CD4-positive, alpha-beta T cell treated with Interleukin-21 for 1 hour (primary cell): ENCODE measurements around the gene NPC1.
"Not testable (repeated sequence)": the region's sequence is repeated elsewhere in the genome, so short reads cannot be mapped to it uniquely, and the experiment has no call there.

Source experiments
- DNase-seq: peaks from one replicate; pipeline ENCODE4 v3.0.0-alpha.2; 2020

The NPC1 gene

DNA sequence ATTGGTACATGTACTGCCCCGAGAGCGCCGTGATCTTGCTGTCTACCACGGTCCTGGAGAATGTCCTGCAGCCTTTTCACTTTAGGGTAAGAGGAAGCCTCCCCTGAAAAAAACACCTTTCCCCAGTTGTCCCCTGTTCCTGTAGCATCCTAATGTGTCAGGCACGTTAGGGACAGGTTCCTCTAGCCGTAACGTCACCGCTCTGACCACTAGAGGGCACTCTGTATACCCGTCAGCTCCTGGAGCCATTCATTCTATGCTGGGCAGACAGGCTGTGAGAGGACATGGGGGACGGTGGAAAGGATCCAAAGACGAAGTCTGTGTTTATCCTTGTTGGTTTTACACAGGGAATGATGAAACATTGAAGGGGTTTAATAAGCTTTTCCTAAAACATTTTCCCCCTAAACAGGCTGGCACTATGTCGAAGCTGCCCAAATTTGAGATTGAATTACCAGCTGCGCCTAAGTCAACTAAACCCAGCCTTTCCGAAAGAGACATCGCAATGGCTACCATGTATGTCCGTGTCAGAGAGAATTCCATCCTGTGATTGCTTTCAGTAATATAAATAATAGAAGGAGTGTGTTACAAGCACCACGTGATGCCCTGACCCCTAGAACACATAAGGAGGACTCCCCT is 70.3 kb downstream of the NPC1 start:
- DNase-seq = peak; percentile 83

GRCh38 chr18:23512641-23513040 is 73.7 kb downstream of the NPC1 start:
- DNase-seq = no peak

GRCh38 chr18:23512216-23512615 is 74.1 kb downstream of the NPC1 start:
- DNase-seq = not testable (repeated sequence)

DNA sequence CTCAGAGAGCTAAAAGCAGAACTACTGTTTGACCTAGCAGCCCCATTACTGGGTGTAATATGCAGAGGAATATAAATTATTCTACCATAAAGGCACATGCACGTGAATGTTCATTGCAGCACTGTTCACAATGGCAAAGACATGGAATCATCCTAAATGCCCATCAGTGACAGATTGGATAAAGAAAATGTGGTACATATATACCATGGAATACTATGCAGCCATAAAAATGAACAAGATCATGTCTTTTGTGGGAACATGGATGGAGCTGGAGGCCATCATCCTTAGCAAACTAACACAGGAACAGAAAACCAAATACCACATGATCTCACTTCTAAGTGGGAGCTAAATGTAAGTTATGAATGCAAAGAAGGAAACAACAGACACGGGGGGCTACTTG is 75.4 kb downstream of the NPC1 start:
- DNase-seq = not testable (repeated sequence)

DNA sequence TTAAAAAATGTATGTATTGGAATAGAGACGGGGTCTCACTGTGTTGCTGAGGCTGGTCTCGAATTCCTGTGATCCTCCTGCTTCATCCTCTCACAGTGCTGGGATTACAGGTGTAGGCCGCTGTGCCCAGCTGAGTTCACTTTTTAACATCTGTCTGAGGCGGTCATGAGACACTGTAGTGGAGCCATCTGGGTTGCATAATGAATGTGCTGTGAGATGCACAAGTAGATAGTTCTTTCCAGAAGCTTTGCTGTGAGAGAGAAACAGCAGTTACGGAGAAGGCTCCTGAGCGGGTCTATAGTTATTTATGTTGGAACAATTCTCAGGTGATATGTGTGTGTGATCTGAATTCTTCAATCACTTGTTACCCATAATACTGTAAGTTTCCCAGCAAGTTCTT is 79.9 kb downstream of the NPC1 start:
- no peak for DNase-seq

DNA sequence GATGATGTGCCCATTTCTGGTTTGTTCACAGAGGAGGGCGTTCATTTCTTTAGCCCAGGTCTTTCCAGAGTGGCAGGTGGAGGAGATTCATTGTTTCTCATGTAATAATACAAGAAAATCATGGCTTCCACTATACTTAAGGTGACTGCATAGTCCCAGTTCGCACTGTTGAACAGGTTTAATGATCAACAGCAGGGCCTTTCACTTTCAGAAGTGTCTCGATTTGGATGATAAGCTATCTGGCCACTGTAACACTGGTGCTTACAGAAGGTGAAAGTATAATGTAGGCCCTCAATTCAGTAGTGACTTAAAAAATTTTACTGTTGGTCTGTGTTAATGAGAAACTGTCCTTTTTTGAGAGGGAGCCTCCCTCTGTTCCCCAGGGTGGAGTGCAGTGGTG is 81.6 kb downstream of the NPC1 start:
- DNase-seq = peak; percentile 54

GRCh38 chr18:23503963-23504344 is 82.4 kb downstream of the NPC1 start:
- peak; percentile 14 for DNase-seq

- DNase-seq = peak; percentile 96
Observed at GRCh38 chr18:23503038-23503962, 83.0 kb downstream of the NPC1 start, which contains the start of gene RMC1. TSS of gene RMC1 (plus strand) at chr18:23503511. CDS start at chr18:23503619, 108 bp downstream.

DNA sequence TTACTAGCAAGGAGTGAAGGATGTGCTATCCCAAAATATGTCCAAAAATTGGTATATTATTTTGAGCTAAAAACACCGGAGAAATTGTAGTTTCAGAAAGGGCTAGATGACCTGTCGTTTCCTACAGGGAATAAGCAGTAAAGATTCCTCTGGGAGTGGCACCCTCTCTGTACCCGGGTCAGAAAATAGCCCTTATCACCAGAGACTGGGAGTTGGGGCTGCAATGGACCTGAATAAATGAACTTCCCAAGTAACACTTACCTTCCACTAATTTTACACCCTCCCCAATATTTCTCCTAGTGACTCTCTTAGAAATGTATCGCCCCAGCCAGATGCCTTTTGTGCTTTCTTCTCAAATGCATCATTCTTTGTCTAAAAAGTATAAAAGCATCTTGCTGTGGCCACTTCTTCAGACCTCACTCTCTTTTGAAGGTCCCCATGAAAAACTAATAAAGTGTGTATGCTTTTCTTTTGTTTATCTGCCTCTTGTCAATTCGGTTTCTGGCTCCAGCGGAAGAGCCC is 83.7 kb downstream of the NPC1 start:
- DNase-seq = no peak

- no peak for DNase-seq
Observed at GRCh38 chr18:23501626-23502025, 84.7 kb downstream of the NPC1 start.

- no peak for DNase-seq
Observed at GRCh38 chr18:23499291-23499781, 87.0 kb downstream of the NPC1 start.

DNA sequence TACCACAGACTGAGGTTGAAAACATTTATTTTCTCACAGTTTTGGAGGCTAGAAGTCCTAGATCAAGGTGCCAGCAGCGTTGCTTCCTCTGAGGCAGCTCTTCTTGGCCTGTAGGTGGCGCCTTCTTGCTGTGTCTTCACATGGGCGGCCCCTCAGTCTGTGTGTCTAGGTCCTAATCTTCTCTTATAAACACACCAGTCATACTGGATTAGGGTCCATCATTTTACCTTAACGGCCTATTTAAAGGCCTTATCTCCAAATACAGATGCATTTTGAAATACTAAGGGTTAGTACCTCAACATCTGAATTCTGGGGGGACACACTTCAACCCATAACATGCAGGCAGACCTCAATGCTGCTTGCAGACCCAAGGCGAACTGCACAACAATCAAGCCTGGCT is 87.4 kb downstream of the NPC1 start:
- DNase-seq = peak; percentile 81

GRCh38 chr18:23498117-23498516 is 88.2 kb downstream of the NPC1 start:
- DNase-seq = no peak

- no peak for DNase-seq
Observed at GRCh38 chr18:23495723-23496440, 90.4 kb downstream of the NPC1 start.

GRCh38 chr18:23494992-23495391 is 91.3 kb downstream of the NPC1 start:
- DNase-seq = no peak

DNA sequence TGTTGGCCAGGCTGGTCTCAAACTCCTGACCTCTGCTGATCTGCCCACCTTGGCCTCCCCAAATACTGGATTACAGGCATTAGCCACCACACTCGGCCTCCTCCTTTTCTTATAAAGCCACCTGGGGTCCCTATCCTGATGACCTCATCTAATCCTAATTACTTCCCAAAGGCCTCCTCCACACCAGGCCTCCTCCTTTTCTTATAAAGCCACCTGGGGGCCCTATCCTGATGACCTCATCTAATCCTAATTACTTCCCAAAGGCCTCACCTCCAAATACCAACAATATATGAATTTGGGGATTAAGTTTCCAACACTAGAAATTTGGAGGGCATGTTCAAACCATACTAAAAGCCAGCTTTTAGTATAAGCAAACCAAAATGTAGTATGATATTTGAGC is 92.7 kb downstream of the NPC1 start:
- no peak for DNase-seq

- DNase-seq = not testable (repeated sequence)
Observed at GRCh38 chr18:23489586-23489985, 96.7 kb downstream of the NPC1 start.

DNA sequence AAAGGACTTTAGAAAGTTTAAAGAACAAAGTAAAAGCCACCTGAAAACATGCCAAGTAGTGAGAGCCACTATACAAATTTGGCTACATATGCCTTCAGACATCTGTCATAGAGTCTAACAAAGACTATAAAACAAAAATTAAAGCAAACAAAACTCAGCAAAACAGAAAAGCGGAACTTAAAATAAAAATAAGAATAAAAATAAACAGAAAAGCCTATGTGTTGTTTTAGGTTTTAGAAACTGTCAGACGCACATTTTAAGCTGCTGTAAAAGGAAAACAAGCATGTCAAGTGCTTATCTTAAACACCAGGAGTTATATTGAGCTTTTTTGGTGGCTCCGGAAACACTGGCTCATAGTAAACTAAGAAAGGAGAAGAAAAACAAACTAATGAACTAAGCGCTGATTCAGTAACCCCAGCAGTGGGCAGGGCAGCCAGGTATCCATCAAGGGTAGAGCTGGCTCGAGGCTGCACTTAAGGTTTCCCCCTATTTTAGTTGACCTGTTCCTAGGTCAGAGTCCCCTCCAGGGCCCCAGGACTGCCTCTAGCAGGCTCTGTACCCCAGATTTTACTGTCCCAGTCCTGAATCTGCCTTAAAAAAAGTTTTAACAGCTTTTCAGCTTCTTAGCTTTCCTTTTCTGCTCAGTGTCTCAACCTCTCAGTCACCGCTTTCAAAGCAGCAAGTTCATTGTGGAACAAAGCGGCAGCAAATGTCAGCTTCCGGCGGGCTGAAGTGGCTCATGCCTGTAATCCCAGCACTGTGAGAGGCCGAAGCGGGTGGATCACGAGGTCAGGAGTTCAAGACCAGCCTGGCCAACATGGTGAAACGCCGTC is 98.4 kb downstream of the NPC1 start:
- peak; percentile 45 for DNase-seq

GRCh38 chr18:23485386-23485785 is 100.9 kb downstream of the NPC1 start:
- DNase-seq = no peak

DNA sequence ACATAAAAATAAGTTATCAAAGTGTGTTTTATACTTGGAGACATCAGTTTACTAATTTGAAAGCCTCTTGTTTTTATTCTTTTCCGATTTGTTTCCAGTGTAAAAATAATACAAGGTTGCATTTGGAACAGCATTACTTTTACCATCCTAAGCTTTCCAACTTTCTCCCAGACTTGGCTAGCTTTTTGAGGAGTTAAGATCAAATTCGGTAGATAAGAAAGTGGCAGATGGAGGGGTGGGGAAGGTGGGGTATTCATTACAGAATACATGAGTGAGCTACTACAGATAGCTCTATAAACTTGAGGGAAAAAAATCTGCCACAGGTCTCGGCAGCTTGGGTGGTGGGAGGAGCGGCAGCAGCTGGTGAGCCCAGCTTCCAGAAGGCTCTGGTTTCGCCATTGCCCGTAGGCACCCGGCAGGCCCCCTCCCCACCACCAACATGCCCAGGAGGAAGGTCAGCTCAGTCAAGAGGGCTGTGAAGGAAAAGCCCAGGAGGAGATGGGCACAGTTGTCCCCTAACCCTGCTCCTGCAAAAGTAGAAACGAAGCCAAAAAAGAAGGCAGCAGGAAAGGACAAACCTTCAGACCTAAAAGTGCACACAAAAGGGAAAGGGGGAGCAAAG is 101.6 kb downstream of the NPC1 start:
- no peak for DNase-seq
